HG02870 (cell line): ENCODE measurements around the gene SLC31A1.

Experiments
- ATAC-seq: cut with Tn5 transposase; IDR thresholded peaks from one replicate; pipeline ENCODE4 v1.9.1; 2021; ENCODE audit warnings: mild to moderate bottlenecking, moderate library complexity; ENCODE audit not compliant: unreplicated experiment

Gene SLC31A1

GRCh38 chr9:113301548-113301947, 80.2 kb downstream of the SLC31A1 start:
- no peak for ATAC-seq

- no peak for ATAC-seq
Observed at GRCh38 chr9:113302792-113303418, 81.6 kb downstream of the SLC31A1 start, which contains the start of gene RNF183. TSS of gene RNF183 (minus strand) at chr9:113303376. CDS start at chr9:113298184, 5,192 bp downstream.

GRCh38 chr9:113306566-113306965, 85.2 kb downstream of the SLC31A1 start:
- ATAC-seq, result no peak

GRCh38 chr9:113307396-113307975, 86.1 kb downstream of the SLC31A1 start:
- no peak for ATAC-seq

- no peak for ATAC-seq
Observed at GRCh38 chr9:113309204-113309813, 88.0 kb downstream of the SLC31A1 start.

GRCh38 chr9:113310538-113310937, 89.2 kb downstream of the SLC31A1 start:
- no peak for ATAC-seq

- no peak for ATAC-seq
Observed at GRCh38 chr9:113311961-113312360, 90.6 kb downstream of the SLC31A1 start.

GRCh38 chr9:113313261-113313660, 91.9 kb downstream of the SLC31A1 start:
- no peak for ATAC-seq
